ENCODE data around the gene KRT77.

- TF ChIP-seq CBFB (IDR thresholded peaks at IDR 0.05; ENCODE audit: low read depth) (no peak), FOXK2 (IDR thresholded peaks at IDR 0.05) (no peak), SIX5 (IDR thresholded peaks at IDR 0.05; ENCODE audit: low read depth, low read length, severe bottlenecking) (no peak), CTCF (IDR thresholded peaks at IDR 0.05 in 2 of 3, conservative IDR thresholded peaks at IDR 0.05 in 1 of 3; ENCODE audit: control insufficient read depth in 2 of 3, extremely low read depth in 1 of 3, insufficient read depth in 1 of 3, low read depth in 3 of 3, low read length in 3 of 3) (no peak), BHLHE40 (IDR thresholded peaks at IDR 0.05; ENCODE audit: borderline replicate concordance in 1 of 2, low read depth in 2 of 2, low read length in 1 of 2) (no peak), ASH2L (IDR thresholded peaks at IDR 0.05; ENCODE audit: borderline replicate concordance, low read depth) (no peak), RELA (IDR thresholded peaks at IDR 0.05; ENCODE audit: borderline replicate concordance, partially characterized antibody) (no peak)
Measured at GRCh38 chr12:52672321-52672933, 30.9 kb downstream of the KRT77 start.

All from GM12878 (cell line).